A549 treated with CORT108297 at 1 μM for 4 hours (cell line): ENCODE data around the gene REL. TPM values are rescaled to one million over a fixed set of nuclear protein-coding genes. Genes with fewer than 3 reads are reported as not detected.

Experiments used
- total RNA-seq: library from RNA; stranded (reverse); fragments of 200-300 nt; extraction: Qiagen RNA extraction; gene quantifications from 5 replicates; pipeline ENCODE4 v1.2.3, GENCODE V29; 2022

The REL gene
- total RNA-seq, result 1.7 to 3.6 TPM (median 2.6 TPM) in 5 replicates

GRCh38 chr2:60881047-60881932, at the start of gene REL:
Gene REL (plus strand): TSS chr2:60881574. CDS start chr2:60881841, 267 bp downstream.

Other genes with a start within 250 kb of the REL start
- 7.9 to 9.7 TPM (median 8.3 TPM) in 5 replicates for gene PAPOLG, start 125.3 kb upstream of the REL start, total RNA-seq
- gene PEX13, start 136.1 kb downstream of the REL start, total RNA-seq, result 13.1 to 16.6 TPM (median 15.4 TPM) in 5 replicates
- gene PUS10, start 136.7 kb downstream of the REL start, total RNA-seq, result 2.3 to 3.2 TPM (median 2.9 TPM) in 5 replicates
- 10.0 to 13.2 TPM (median 13.1 TPM) in 5 replicates for gene SANBR, start 184.3 kb downstream of the REL start, total RNA-seq